Keratinocyte (primary cell): ENCODE measurements around the gene DLGAP1. TPM values are rescaled to one million over a fixed set of nuclear protein-coding genes. Genes with fewer than 3 reads are reported as not detected.

Experiments
- DNase-seq: peaks from one replicate; pipeline ENCODE4 v3.0.0-alpha.2; 2011; ENCODE audit warnings: low read depth, missing footprints, low spot score
- FAIRE-seq: peaks from 2 replicates; lab custom pipeline; 2011; peaks lifted over from hg19 to GRCh38; lab: Jason Lieb, UNC
- H2AFZ ChIP-seq: 2 replicates; pipeline ENCODE4 v1.6.0; 2012; ENCODE audit warnings: low read length, control low read depth, inconsistent platforms; ENCODE audit not compliant: control insufficient read depth
- H3K27ac ChIP-seq: 2 replicates; pipeline ENCODE4 v1.5.1; 2011; ENCODE audit warnings: low read length; ENCODE audit not compliant: control insufficient read depth, insufficient read depth
- H3K27me3 ChIP-seq: 3 replicates; pipeline ENCODE4 v1.6.0; 2011; ENCODE audit warnings: low read length; ENCODE audit not compliant: control insufficient read depth, insufficient read depth; ENCODE audit errors: extremely low read depth
- H3K36me3 ChIP-seq, 2 experiments: 2 replicates in 1 of 2; 3 replicates in 1 of 2; pipeline ENCODE4 v1.5.1; 2011; ENCODE audit warnings: low read length in 2 of 2, mild to moderate bottlenecking in 1 of 2; ENCODE audit not compliant: control insufficient read depth in 2 of 2, insufficient read depth in 2 of 2; ENCODE audit errors: extremely low read depth in 1 of 2
- H3K4me1 ChIP-seq: 3 replicates; pipeline ENCODE4 v1.5.1; 2011; ENCODE audit warnings: low read length; ENCODE audit not compliant: control insufficient read depth, insufficient read depth; ENCODE audit errors: extremely low read depth
- H3K4me2 ChIP-seq: 3 replicates; pipeline ENCODE4 v1.6.0; 2011; ENCODE audit warnings: low read depth, low read length; ENCODE audit not compliant: control insufficient read depth, insufficient read depth; ENCODE audit errors: extremely low read depth
- H3K4me3 ChIP-seq, 3 experiments: fragments of 200-600 bp in 1 of 3; sonication (generic) in 1 of 3; 2 replicates in 2 of 3; 3 replicates in 1 of 3; pipeline ENCODE4 v1.5.1; 2011 to 2016; ENCODE audit warnings: low read length in 3 of 3, mild to moderate bottlenecking in 3 of 3, control low read depth in 2 of 3, inconsistent platforms in 1 of 3, low read depth in 1 of 3, mixed read lengths in 1 of 3, mixed run types in 1 of 3, moderate library complexity in 1 of 3; ENCODE audit not compliant: control insufficient read depth in 2 of 3, insufficient read depth in 2 of 3; ENCODE audit errors: extremely low read depth in 1 of 3
- H3K79me2 ChIP-seq: 2 replicates; pipeline ENCODE4 v1.6.0; 2012; ENCODE audit warnings: low read length; ENCODE audit not compliant: control insufficient read depth, insufficient read depth
- H3K9ac ChIP-seq: 3 replicates; pipeline ENCODE4 v1.6.0; 2011; ENCODE audit warnings: low read length; ENCODE audit not compliant: control insufficient read depth, insufficient read depth; ENCODE audit errors: extremely low read depth
- H3K9me1 ChIP-seq: 3 replicates; pipeline ENCODE4 v1.6.0; 2011; ENCODE audit warnings: low read length; ENCODE audit not compliant: control insufficient read depth, insufficient read depth; ENCODE audit errors: extremely low read depth
- H3K9me3 ChIP-seq: 2 replicates; pipeline ENCODE4 v1.5.1; 2012; ENCODE audit warnings: low read depth, low read length; ENCODE audit not compliant: control insufficient read depth
- H4K20me1 ChIP-seq: 3 replicates; pipeline ENCODE4 v1.6.0; 2011; ENCODE audit warnings: low read length; ENCODE audit not compliant: control insufficient read depth, insufficient read depth; ENCODE audit errors: extremely low read depth
- CTCF ChIP-seq, 3 experiments: IDR thresholded peaks in 1 of 3; conservative IDR thresholded peaks in 1 of 3; optimal IDR thresholded peaks in 1 of 3; 2 replicates in 2 of 3; 3 replicates in 1 of 3; pipeline versions ENCODE3 to v1.5.1; 2011; ENCODE audit warnings: low read length in 3 of 3, mild to moderate bottlenecking in 3 of 3, moderate library complexity in 2 of 3, control low read depth in 1 of 3, inconsistent platforms in 1 of 3; ENCODE audit not compliant: insufficient read depth in 2 of 3; ENCODE audit errors: extremely low read depth in 1 of 3
- EZH2 ChIP-seq: IDR thresholded peaks from one replicate; pipeline ENCODE4 v1.6.1; 2012; ENCODE audit warnings: inconsistent platforms, mild to moderate bottlenecking, low read length, moderate library complexity
- dilution Hi-C: fragments of 300-500 bp; cut with MboI; formaldehyde crosslinking; loops from one replicate; pipeline ENCODE4 v1.7.0; 2020; ENCODE audit warnings: low sequenced_read_pairs; ENCODE audit not compliant: extremely low pct_ligation_motif_present
- polyA plus RNA-seq, 5 experiments: library from polyadenylated mRNA; depleted of rRNA in 3 of 5; stranded (reverse) in 3 of 5; stranded (forward) in 1 of 5; unstranded in 1 of 5; fragments of >200 nt; gene quantifications; 1 replicate in 1 of 5; 2 replicates in 3 of 5; 3 replicates in 1 of 5; pipeline versions ENCODE4 v1.2.1 to v1.2.3, GENCODE V29; 2011 to 2012; ENCODE audit warnings: missing spikeins in 2 of 5, low read depth in 1 of 5, low replicate concordance in 1 of 5

DLGAP1 gene
- polyA plus RNA-seq, 1 donor (not counting 4 experiments of a cell fraction or from before 2014, with no cell fraction given) = not detected

- H3K27ac ChIP-seq = no peak overlapping the region
- H3K4me3 ChIP-seq = no peak overlapping the region
- TF ChIP-seq EZH2 = no peak
- dilution Hi-C loops = no loop called here
- H2AFZ ChIP-seq = no peak overlapping the region
- FAIRE-seq (no peak), DNase-seq (no peak)
- H3K4me1 ChIP-seq = no peaks in the 10 kb centered on the region
- no peak overlapping the region for H3K9ac ChIP-seq
- H3K36me3 ChIP-seq = no peaks in the 10 kb centered on the region
- no peaks in the 10 kb centered on the region for H3K9me1 ChIP-seq
- no peaks in the 10 kb centered on the region for H3K27me3 ChIP-seq
- no peaks in the 10 kb centered on the region for H3K79me2 ChIP-seq
- no peak overlapping the region for H3K4me2 ChIP-seq
- no peaks in the 10 kb centered on the region for H4K20me1 ChIP-seq
- no peaks in the 10 kb centered on the region for H3K9me3 ChIP-seq
Measured at GRCh38 chr18:3803350-3803749, 651.8 kb downstream of the DLGAP1 start.

- Histone ChIP-seq H3K27me3 (no peaks in the 10 kb centered on the region), H3K36me3 (no peaks in the 10 kb centered on the region), H3K9me3 (no peaks in the 10 kb centered on the region), H3K9me1 (no peaks in the 10 kb centered on the region), H3K79me2 (no peaks in the 10 kb centered on the region), H3K4me2 (no peak overlapping the region), H3K27ac (no peak overlapping the region), H3K4me3 (no peak overlapping the region), H3K9ac (no peak overlapping the region), H4K20me1 (no peaks in the 10 kb centered on the region), H3K4me1 (peaks cover 6% of the 10 kb centered on the region), H2AFZ (no peak overlapping the region)
- TF ChIP-seq EZH2 (no peak), CTCF (optimal IDR thresholded peaks at IDR 0.05 in 1 of 3, IDR thresholded peaks at IDR 0.05 in 1 of 3, conservative IDR thresholded peaks at IDR 0.05 in 1 of 3; ENCODE audit: extremely low read depth in 1 of 3, insufficient read depth in 2 of 3, low read length in 3 of 3) (no peak)
- DNase-seq (no peak), FAIRE-seq (no peak)
- dilution Hi-C loops = no loop called here
Measured at GRCh38 chr18:3799515-3799914, 655.6 kb downstream of the DLGAP1 start.

GRCh38 chr18:3798032-3798431, 657.1 kb downstream of the DLGAP1 start:
- dilution Hi-C loops = no loop called here
- no peak overlapping the region for H3K27ac ChIP-seq
- no peak for FAIRE-seq

More at GRCh38 chr18:3798032-3798431, 657.1 kb downstream of the DLGAP1 start:
- no peak overlapping the region for H3K9ac ChIP-seq
- H4K20me1 ChIP-seq = no peaks in the 10 kb centered on the region
- no peaks in the 10 kb centered on the region for H3K27me3 ChIP-seq
- no peaks in the 10 kb centered on the region for H3K9me3 ChIP-seq
- H3K36me3 ChIP-seq = no peaks in the 10 kb centered on the region
- H3K4me2 ChIP-seq = no peak overlapping the region
- no peak for TF ChIP-seq EZH2
- no peak for TF ChIP-seq CTCF (optimal IDR thresholded peaks at IDR 0.05 in 1 of 3, IDR thresholded peaks at IDR 0.05 in 1 of 3, conservative IDR thresholded peaks at IDR 0.05 in 1 of 3; ENCODE audit: extremely low read depth in 1 of 3, insufficient read depth in 2 of 3, low read length in 3 of 3)
- peaks cover 21% of the 10 kb centered on the region for H3K4me1 ChIP-seq
- H3K79me2 ChIP-seq = no peaks in the 10 kb centered on the region
- no peak overlapping the region for H3K4me3 ChIP-seq
- H3K9me1 ChIP-seq = peaks cover 7% of the 10 kb centered on the region
- no peak for DNase-seq
- no peak overlapping the region for H2AFZ ChIP-seq
